Sigmoid colon (tissue), 7 donors: ENCODE measurements around the gene ZNF334. TPM values are rescaled to one million over a fixed set of nuclear protein-coding genes. Genes with fewer than 3 reads are reported as not detected.

Experiments
- DNase-seq: peaks from one replicate; pipeline ENCODE4 v3.0.0-alpha.2; 2019
- H3K27ac ChIP-seq, 4 donors: fragments of 200-600 bp; sonication (generic); one replicate each; pipeline ENCODE4 v1.5.1; 2016 to 2019; ENCODE audit warnings: mild to moderate bottlenecking in 1 of 4
- H3K27me3 ChIP-seq, 3 donors: fragments of 200-600 bp; sonication (generic); one replicate each; pipeline ENCODE4 v1.5.1; 2019; ENCODE audit warnings: mild to moderate bottlenecking in 1 of 3
- H3K36me3 ChIP-seq, 4 donors: fragments of 200-600 bp; sonication (generic); one replicate each; pipeline ENCODE4 v1.5.1; 2016 to 2019
- H3K4me1 ChIP-seq, 4 donors: fragments of 200-600 bp; sonication (generic); one replicate each; pipeline ENCODE4 v1.5.1; 2017 to 2019
- H3K4me3 ChIP-seq, 4 donors: fragments of 200-600 bp; sonication (generic); one replicate each; pipeline ENCODE4 v1.5.1; 2017 to 2019; ENCODE audit warnings: mild to moderate bottlenecking in 2 of 4, moderate library complexity in 1 of 4
- H3K9me3 ChIP-seq, 4 donors: fragments of 200-600 bp in 3 of 4; sonication (generic) in 3 of 4; one replicate each; pipeline versions ENCODE4 v1.5.1 to v1.6.1; 2013 to 2019
- EP300 ChIP-seq, 4 donors: sonication (generic); formaldehyde crosslinking; IDR thresholded peaks; one replicate each; pipeline ENCODE4 v1.6.1; 2017; ENCODE audit warnings: antibody characterized with exemption in 4 of 4
- POLR2A ChIP-seq, 2 donors: fragments of 450-650 bp; IDR thresholded peaks; one replicate each; pipeline ENCODE4 v1.6.1; 2016; ENCODE audit warnings: antibody characterized with exemption in 2 of 2, mild to moderate bottlenecking in 2 of 2, moderate library complexity in 2 of 2
- POLR2AphosphoS5 ChIP-seq, 4 donors: sonication (generic); formaldehyde crosslinking; IDR thresholded peaks; one replicate each; pipeline ENCODE4 v1.6.1; 2017; ENCODE audit warnings: antibody characterized with exemption in 4 of 4
- WGBS, 2 donors: extraction: QIAGEN DNeasy Blood & Tissue Kit; methylation state at CpG; one replicate each; pipeline ENCODE4 v1.1.7; 2013; 5-methylcytosine and 5-hydroxymethylcytosine counted together
- intact Hi-C: fragments of 100-400 bp; cut with DNase I; formaldehyde crosslinking; loops from one replicate; pipeline ENCODE4 v1.15.1; 2023
- polyA plus RNA-seq, 3 donors: library from polyadenylated mRNA; stranded (reverse); fragments of 200-250 nt; gene quantifications; one replicate each; pipeline ENCODE4 v1.2.3, GENCODE V29; 2013
- total RNA-seq, 4 donors: library from RNA; depleted of rRNA; stranded (reverse); fragments of >200 nt; gene quantifications; one replicate each; pipeline ENCODE4 v1.1.0, GENCODE V29; 2016
- TF ChIP-seq, protein P1 (sequence below), 4 experiments: fragments of 450-650 bp in 3 of 4; fragments of 200-600 bp in 1 of 4; IDR thresholded peaks; one replicate each; pipeline ENCODE4 v1.5.1; 2016 to 2019; ENCODE audit warnings: antibody characterized with exemption in 4 of 4, mild to moderate bottlenecking in 3 of 4, moderate library complexity in 2 of 4
- donor health status: healthy with polysubstance abuse.
- donor health status: Bipolar disorder and iron deficiency.
- donor health status: healthy.

The ZNF334 gene
- total and polyA plus RNA-seq, 7 donors: 0.46 to 6.6 (median 2.6) TPM

GRCh38 chr20:46488451-46488850 lies 24.9 kb downstream of the ZNF334 start:
- H3K4me1 ChIP-seq: no peaks in the 10 kb centered on the region
- peaks cover 0 to 3% (median 0%) of the 10 kb centered on the region in 4 donors for H3K9me3 ChIP-seq
- H3K4me3 ChIP-seq: no peak overlapping the region
- DNase-seq: no peak
- no peaks in the 10 kb centered on the region for H3K36me3 ChIP-seq
- 68 to 78% methylated on average over 3 of the region's 3 CpGs for WGBS, 2 donors
- intact Hi-C loops: no loop called here
- H3K27ac ChIP-seq: no peak overlapping the region
- peaks cover 0 to 7% (median 0%) of the 10 kb centered on the region in 3 donors for H3K27me3 ChIP-seq
- TF ChIP-seq EP300 (IDR thresholded peaks at IDR 0.05) (no peak), POLR2AphosphoS5 (IDR thresholded peaks at IDR 0.05) (no peak), POLR2A (IDR thresholded peaks at IDR 0.05) (no peak)
- TF ChIP-seq, protein P1, sequence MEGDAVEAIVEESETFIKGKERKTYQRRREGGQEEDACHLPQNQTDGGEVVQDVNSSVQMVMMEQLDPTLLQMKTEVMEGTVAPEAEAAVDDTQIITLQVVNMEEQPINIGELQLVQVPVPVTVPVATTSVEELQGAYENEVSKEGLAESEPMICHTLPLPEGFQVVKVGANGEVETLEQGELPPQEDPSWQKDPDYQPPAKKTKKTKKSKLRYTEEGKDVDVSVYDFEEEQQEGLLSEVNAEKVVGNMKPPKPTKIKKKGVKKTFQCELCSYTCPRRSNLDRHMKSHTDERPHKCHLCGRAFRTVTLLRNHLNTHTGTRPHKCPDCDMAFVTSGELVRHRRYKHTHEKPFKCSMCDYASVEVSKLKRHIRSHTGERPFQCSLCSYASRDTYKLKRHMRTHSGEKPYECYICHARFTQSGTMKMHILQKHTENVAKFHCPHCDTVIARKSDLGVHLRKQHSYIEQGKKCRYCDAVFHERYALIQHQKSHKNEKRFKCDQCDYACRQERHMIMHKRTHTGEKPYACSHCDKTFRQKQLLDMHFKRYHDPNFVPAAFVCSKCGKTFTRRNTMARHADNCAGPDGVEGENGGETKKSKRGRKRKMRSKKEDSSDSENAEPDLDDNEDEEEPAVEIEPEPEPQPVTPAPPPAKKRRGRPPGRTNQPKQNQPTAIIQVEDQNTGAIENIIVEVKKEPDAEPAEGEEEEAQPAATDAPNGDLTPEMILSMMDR (IDR thresholded peaks at IDR 0.05): no peak

DNA sequence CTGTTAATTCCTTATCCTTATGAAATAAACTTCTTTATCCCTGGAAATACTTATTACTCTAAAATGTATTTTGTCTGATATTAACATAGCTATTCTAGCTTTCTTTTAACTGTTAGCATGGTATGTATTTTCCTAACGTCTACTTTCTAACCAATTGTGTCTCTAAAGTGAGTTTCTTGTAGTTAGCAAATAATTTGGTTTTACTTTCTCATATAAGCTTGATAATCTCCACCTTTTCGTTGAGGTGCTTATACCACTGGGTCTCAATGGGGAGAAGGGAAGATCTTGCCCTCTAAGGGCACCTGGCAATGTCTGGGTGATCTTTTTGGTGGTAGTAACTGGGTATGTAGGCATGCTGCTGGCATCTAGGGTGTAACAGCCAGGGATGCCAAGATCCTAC lies 25.7 kb downstream of the ZNF334 start:
- 65 to 79% methylated on average over 2 of the region's 2 CpGs for WGBS, 2 donors
- intact Hi-C loops: no loop called here
- H3K4me1 ChIP-seq: no peaks in the 10 kb centered on the region
- no peaks in the 10 kb centered on the region for H3K36me3 ChIP-seq
- DNase-seq: no peak
- H3K9me3 ChIP-seq: peaks cover 0 to 3% (median 0%) of the 10 kb centered on the region in 4 donors
- no peak overlapping the region for H3K27ac ChIP-seq
- no peak overlapping the region for H3K4me3 ChIP-seq
- peaks cover 0 to 7% (median 0%) of the 10 kb centered on the region in 3 donors for H3K27me3 ChIP-seq
- no peak for TF ChIP-seq POLR2A (IDR thresholded peaks at IDR 0.05)

- Histone ChIP-seq H3K4me3 (no peak overlapping the region), H3K27me3 (peaks cover 0 to 7% (median 0%) of the 10 kb centered on the region in 3 donors), H3K36me3 (no peaks in the 10 kb centered on the region), H3K27ac (no peak overlapping the region), H3K4me1 (no peaks in the 10 kb centered on the region), H3K9me3 (no peaks in the 10 kb centered on the region)
- intact Hi-C loops: no loop called here
- no peak for TF ChIP-seq POLR2AphosphoS5 (IDR thresholded peaks at IDR 0.05)
- TF ChIP-seq POLR2A (IDR thresholded peaks at IDR 0.05): no peak
- TF ChIP-seq, protein P1 (IDR thresholded peaks at IDR 0.05): no peak
- no peak for TF ChIP-seq EP300 (IDR thresholded peaks at IDR 0.05)
- 30 to 65% methylated on average over 4 of the region's 4 CpGs for WGBS, 2 donors
- DNase-seq: no peak
Measured at GRCh38 chr20:46485431-46485830, 27.9 kb downstream of the ZNF334 start.

GRCh38 chr20:46484954-46485353 lies 28.4 kb downstream of the ZNF334 start:
- intact Hi-C loops: no loop called here
- 69 to 78% methylated on average over 3 of the region's 3 CpGs for WGBS, 2 donors
- H3K27ac ChIP-seq: no peak overlapping the region
- no peak for DNase-seq
- TF ChIP-seq POLR2AphosphoS5 (IDR thresholded peaks at IDR 0.05) (no peak), EP300 (IDR thresholded peaks at IDR 0.05) (no peak), POLR2A (IDR thresholded peaks at IDR 0.05) (no peak)
- TF ChIP-seq, protein P1 (IDR thresholded peaks at IDR 0.05): no peak
- H3K36me3 ChIP-seq: no peaks in the 10 kb centered on the region
- no peaks in the 10 kb centered on the region for H3K4me1 ChIP-seq
- H3K9me3 ChIP-seq: no peaks in the 10 kb centered on the region
- H3K27me3 ChIP-seq: peaks cover 0 to 7% (median 0%) of the 10 kb centered on the region in 3 donors
- H3K4me3 ChIP-seq: no peak overlapping the region

DNA sequence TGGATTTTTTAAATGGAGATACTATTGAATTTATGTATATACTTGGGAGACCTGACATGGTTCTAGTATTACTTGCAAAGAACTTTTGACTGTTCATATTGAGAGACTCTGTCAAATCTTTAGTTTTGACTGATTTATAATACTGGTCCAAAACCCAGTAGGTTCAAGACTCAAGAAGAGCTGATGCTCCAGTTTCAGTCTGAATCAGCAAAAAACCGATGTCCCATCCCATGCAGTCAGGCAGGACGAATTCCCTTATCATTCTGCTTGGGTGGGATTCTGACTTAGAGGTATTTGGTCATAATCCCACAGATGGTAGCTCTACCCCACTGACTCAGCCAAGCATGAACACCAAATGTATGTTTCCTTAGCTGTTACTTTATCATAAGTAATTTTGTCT lies 29.5 kb downstream of the ZNF334 start:
- 83% methylated on average over 2 of the region's 2 CpGs for WGBS, 2 donors
- Histone ChIP-seq H3K36me3 (no peaks in the 10 kb centered on the region), H3K27ac (no peak overlapping the region), H3K27me3 (peaks cover 0 to 7% (median 0%) of the 10 kb centered on the region in 3 donors), H3K9me3 (no peaks in the 10 kb centered on the region), H3K4me1 (no peaks in the 10 kb centered on the region), H3K4me3 (no peak overlapping the region)
- DNase-seq: no peak
- TF ChIP-seq POLR2A (IDR thresholded peaks at IDR 0.05) (no peak), POLR2AphosphoS5 (IDR thresholded peaks at IDR 0.05) (no peak), EP300 (IDR thresholded peaks at IDR 0.05) (no peak)
- TF ChIP-seq, protein P1 (IDR thresholded peaks at IDR 0.05): no peak
- intact Hi-C loops: no loop called here
